MV-4-11 (cell line): ENCODE measurements around the gene DISC1.
"Not testable (repeated sequence)": the region's sequence is repeated elsewhere in the genome, so short reads cannot be mapped to it uniquely, and the experiment has no call there.

ENCODE experiments used
- DNase-seq: peaks from one replicate; lab custom pipeline; 2025; lab: John Stamatoyannopoulos, UW

Gene DISC1

DNA sequence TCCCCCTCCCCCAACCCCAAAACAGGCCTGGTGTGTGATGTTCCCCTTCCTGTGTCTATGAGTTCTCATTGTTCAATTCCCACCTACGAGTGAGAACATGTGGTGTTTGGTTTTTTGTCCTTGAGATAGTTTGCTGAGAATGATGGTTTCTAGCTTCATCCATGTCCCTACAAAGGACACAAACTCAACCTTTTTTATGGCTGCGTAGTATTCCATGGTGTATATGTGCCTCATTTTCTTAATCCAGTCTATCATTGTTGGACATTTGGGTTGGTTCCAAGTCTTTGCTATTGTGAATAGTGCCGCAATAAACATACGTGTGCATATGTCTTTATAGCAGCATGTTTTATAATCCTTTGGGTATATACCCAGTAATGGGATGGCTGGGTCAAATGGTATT is 102.4 kb downstream of the DISC1 start:
- DNase-seq = not testable (repeated sequence)

DNA sequence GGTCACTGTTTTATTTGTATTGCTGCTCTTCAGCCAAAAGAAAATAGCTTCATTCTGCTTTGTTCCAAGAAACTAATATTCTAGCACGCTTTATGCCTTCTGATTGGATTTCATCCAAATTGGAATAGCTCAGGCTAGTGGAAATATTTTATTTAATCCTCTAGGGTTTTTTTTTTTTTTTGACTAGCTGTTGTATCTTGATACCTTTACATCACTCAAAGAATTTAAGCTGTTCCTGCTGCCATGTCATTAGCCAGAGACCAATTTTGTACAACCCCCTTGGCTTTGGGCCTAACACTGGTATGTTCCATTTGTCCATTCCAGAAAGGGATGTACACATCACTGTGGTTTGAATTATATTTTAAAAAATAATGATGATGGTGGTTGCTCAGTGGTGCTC is 103.0 kb downstream of the DISC1 start:
- no peak for DNase-seq

GRCh38 chr1:231731268-231731667 is 104.7 kb downstream of the DISC1 start:
- DNase-seq = no peak

DNA sequence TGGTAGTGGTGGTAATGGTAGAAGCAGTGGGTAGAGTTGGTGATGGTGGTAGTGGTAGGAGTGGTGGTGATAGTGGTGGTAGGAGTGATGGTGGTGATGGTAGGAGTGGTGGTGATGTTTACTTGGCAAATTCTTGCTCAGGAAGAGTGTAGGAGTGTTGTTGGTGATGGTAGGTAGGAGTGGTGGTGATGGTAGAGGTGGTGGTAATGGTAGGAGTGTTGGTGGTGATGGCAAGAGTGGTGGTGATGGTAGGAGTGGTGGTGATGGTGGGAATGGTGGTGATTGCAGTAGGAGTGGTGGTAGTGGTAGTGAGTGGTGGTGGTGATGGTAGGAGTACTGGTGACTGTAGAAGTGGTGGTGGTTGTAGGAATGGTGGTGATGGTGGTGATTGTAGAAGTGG is 106.5 kb downstream of the DISC1 start:
- DNase-seq = no peak

DNA sequence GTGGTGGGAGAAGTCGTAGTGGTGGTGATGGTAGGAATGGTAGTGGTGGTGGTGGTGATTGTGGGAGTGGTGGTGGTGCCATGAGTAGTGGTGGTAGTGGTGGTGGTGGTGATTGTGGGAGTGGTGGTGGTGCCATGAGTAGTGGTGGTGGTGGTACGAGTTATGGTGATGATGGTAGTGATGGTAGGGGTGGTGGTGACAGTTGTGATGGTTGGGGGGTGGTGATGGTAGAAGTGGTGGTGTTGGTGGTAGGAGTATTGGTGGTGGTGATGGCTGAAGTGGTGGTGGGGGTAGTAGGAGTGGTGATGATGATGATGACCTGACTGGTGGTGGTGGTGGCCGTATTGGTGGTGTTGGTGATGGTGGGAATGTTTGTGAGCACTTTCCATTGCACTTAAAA is 107.1 kb downstream of the DISC1 start:
- DNase-seq = no peak

DNA sequence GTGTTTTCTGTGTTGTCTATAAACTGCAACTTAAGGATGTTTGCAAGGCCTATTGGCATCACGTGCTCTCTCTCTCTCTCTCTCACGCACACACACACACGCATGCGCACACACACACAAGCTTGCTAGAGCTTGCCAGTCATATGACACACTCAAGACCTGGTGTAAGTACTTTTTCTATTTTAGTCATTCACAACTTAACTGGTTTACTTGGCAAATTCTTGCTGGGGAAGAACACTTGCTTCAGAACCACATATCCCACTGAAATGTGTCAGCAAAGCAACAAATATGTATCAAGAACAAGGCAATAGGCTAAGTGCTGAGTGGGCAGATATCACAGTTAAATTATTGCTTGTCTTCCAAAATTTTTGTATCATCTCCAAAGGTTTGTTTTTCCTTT is 107.8 kb downstream of the DISC1 start:
- peak; percentile 39 for DNase-seq

DNA sequence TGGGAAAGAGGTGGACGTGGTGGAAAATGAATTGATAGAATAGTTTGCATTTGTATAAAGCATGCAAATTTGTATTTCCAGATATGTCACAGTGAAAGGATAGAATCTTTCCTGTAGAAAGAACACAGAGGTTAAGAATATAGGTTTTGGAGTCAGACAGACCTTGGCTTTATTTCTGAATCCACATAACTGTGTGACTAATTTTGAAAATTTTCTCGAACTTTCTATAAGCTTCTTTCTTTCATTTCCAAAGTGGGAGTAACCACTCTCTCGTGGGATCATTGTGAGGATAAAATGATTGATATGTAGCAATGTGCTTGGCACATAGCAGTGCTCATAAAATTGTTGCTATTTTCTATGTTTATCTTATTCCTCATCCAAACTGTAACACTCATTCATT is 108.8 kb downstream of the DISC1 start:
- DNase-seq = no peak

DNA sequence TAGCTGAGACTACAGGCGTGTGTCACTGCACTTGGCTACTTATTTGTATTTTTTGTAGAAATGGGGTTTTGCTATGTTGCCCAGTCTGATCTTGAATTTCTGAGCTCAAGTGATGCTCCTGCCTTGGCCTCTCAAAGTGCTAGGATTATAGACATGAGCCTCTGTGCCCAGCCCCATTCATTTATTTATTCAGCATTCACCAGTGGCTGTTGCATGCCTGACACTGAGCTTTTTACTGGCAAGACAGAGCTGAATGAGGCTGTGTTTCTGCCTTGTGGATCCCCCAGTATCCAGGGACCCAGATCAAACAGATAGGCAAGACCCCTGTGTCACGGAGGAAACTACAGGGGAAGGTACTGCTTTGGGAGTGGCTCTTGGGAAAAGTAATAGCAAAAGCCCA is 109.4 kb downstream of the DISC1 start:
- DNase-seq = no peak

GRCh38 chr1:231736464-231736863 is 109.9 kb downstream of the DISC1 start:
- DNase-seq = no peak

GRCh38 chr1:231738554-231738953 is 112.0 kb downstream of the DISC1 start:
- no peak for DNase-seq

DNA sequence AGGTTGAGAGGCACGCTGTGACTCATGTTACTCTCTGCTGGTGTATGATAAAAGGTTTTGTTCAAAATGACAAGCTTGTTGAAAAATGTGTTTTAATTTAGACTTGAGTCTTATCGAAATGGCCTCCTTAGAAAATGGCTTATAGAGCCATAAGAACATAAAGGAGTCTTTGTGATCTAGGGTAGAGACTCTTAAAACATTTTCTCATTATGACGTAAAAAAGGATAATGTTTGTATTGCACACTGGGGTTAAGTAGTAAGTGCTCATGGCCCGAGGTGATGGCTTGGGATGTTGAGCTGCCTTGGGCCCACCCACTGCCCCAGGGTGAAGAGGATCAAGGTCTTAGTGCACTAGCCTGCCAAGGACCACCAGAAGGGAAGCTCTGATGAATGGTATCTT is 117.4 kb downstream of the DISC1 start:
- no peak for DNase-seq

- no peak for DNase-seq
These were observed 122.3 kb downstream of the DISC1 start for GRCh38 chr1:231748760-231749415.

DNA sequence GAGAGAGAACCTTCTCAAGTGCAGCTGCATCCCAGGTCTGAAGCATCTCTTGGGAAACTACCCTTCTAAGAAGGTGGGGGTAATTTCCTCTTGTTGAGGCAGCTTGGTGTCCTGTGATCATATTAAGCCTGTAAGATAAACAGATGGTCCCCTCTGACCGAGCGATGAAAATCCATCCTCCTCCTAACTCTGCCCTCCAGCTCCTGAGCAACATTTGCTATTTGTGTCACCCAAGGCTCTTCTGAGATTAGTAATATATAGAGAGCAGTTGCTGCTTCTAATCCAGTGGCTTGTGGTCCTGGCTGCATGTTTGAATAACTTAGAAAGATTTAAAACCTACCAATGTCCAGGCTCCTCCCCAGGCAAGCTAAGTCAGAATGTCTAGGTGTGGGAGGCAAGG is 123.7 kb downstream of the DISC1 start:
- peak; percentile 52 for DNase-seq

GRCh38 chr1:231750818-231751362 is 124.3 kb downstream of the DISC1 start:
- peak; percentile 83 for DNase-seq

- DNase-seq = peak; percentile 82
These were observed 124.8 kb downstream of the DISC1 start for GRCh38 chr1:231751415-231751814.

GRCh38 chr1:231753313-231753712 is 126.7 kb downstream of the DISC1 start:
- no peak for DNase-seq

- DNase-seq = peak; percentile 81
These were observed 130.5 kb downstream of the DISC1 start for GRCh38 chr1:231757101-231757404.

- no peak for DNase-seq
These were observed 131.2 kb downstream of the DISC1 start for GRCh38 chr1:231757759-231758158.

GRCh38 chr1:231761252-231761651 is 134.7 kb downstream of the DISC1 start:
- no peak for DNase-seq

DNA sequence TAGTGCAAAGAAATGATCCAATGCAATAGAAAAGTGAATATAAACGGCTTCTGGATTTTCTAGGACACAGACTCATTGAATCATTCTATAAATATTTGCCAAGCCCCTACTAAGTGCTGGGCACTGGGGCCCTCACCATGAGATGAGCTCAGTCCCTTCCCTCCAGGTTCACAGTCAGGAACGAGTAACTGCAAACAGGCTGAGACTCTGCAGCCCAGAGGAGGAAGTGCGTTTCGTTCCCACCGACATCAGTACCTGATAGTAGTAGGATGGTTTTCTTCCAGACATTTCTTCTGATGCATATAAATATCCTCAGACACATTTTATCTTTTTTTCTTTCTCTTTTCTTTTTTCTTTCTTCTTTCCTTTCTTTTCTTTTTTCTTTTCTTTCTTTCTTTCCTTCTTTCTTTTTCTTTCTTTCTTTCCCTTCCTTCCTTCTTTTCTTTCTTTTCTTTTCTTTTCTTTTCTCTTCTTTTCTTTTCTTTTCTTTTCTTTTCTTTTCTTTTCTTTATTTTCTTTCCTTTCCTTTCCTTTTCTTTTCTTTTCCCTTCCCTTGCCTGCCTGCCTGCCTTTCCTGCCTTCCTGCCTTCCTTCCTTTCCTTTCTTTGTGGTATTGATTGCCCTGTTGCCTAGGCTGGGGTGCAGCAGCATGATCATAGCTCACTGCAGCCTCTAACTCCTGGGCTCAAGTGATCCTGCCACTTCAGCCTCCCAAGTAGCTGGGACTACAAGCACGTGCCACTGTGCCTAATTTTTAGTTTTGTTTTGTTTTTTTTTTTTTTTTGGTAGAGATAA is 135.4 kb downstream of the DISC1 start:
- DNase-seq = no peak

DNA sequence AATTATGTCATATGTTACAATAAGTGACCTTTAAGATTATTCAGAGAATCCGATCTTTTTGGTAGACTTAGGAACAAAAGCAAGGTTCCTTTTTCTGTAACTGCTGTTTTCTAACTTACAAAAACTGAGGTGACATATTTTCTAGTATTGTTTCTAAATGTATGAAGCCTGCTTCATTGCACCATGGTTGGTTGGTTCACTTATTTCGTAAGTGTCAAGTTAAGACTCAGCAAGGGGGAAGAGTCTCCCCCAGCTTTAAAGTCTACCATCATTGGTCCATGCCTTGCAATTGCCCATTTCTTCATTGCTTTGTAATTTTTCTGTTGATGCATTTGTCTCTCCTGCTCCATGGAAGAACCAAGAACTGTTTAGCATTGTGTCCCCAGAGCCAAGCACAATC is 136.9 kb downstream of the DISC1 start:
- peak; percentile 88 for DNase-seq

DNA sequence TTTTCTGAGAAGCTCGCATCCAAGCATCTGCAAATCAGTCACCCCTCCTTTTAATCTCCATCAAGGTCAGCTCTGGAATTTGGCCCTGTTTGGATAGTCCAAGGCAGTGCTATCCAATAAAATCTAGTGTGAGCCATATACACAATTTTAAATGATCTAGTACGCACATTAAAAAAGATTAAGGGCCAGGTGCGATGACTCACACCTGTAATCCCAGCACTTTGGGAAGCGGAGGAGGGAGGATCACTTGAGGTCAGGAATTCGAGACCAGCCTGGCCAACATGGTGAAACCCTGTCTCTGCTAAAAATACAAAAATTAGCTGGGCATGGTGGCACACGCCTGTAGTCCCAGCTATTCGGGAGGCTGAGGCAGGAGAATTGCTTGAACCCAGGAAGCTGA is 139.2 kb downstream of the DISC1 start:
- not testable (repeated sequence) for DNase-seq

DNA sequence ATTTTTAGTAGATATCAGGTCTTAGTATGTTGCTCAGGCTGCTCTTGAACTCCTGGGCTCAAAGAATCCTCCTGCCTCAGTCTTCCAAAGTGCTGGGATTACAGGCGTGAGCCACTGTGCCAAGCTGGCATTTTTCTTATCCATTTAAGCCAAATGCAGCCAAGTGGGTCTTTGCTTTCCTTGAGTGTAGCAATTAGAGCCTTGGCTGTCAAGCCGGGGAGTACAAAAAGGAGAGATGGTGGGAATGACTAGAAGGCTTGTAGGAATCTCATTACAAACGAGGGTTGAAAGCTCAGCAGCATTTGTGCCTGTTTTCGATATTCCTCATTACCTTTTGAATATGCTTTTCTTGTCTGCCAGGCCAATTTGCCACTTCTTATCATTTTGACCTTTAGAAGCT is 140.9 kb downstream of the DISC1 start:
- no peak for DNase-seq

DNA sequence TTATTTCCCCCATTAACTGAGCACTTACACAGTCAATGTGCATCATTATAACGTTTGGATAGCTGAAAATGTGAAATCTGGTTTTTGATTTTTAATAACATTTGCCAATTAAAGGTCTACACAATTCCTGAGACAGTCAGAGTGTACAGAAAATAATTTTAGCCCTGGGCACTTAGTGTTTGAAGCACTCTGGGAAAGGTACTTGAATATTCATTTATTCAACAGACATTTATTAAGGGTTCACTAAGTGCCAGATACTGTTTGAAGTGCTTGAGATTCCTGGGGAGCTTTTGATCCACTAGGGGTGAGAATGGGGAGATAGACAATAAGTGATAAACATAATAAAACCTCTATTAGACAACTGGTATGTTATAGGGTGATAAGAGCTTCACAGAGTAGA is 141.8 kb downstream of the DISC1 start:
- DNase-seq = no peak
